HepG2 (cell line): ENCODE data around the gene COBL. TPM values are rescaled to one million over a fixed set of nuclear protein-coding genes. Genes with fewer than 3 reads are reported as not detected.

Experiments used
- CSRNP2 ChIP-seq: sonication (generic); formaldehyde crosslinking; conservative IDR thresholded peaks from 2 replicates; pipeline ENCODE4 v1.8.0; 2022; ENCODE audit warnings: low read depth, missing genetic modification reagents
- ELF1 ChIP-seq: sonication (generic); formaldehyde crosslinking; IDR thresholded peaks from 2 replicates; pipeline ENCODE4 v1.4.0; 2020; ENCODE audit warnings: missing genetic modification reagents
- HOXA5 ChIP-seq: sonication (generic); formaldehyde crosslinking; IDR thresholded peaks from 2 replicates; pipeline ENCODE4 v1.4.0; 2020; ENCODE audit warnings: missing genetic modification reagents
- MYNN ChIP-seq: sonication (generic); formaldehyde crosslinking; IDR thresholded peaks from 2 replicates; pipeline ENCODE4 v1.4.0; 2020; ENCODE audit warnings: mild to moderate bottlenecking, low read depth, missing genetic modification reagents
- NR2C2 ChIP-seq: sonication (generic); formaldehyde crosslinking; IDR thresholded peaks from 2 replicates; pipeline ENCODE4 v1.4.0; 2020; ENCODE audit warnings: missing genetic modification reagents, mild to moderate bottlenecking, moderate library complexity, borderline replicate concordance
- RARA ChIP-seq: IDR thresholded peaks from 2 replicates; pipeline ENCODE4 v1.6.1; 2016; ENCODE audit warnings: missing genetic modification reagents, missing compliant biosample characterization
- RBM22 ChIP-seq: fragments of 200-400 bp; formaldehyde crosslinking; optimal IDR thresholded peaks from 2 replicates; pipeline ENCODE3; 2017; ENCODE audit warnings: mild to moderate bottlenecking, low read length, moderate library complexity
- THAP9 ChIP-seq: sonication (generic); formaldehyde crosslinking; IDR thresholded peaks from 2 replicates; pipeline ENCODE4; 2020; ENCODE audit warnings: missing genetic modification reagents, mild to moderate bottlenecking, borderline replicate concordance
- XRCC5 ChIP-seq: fragments of 200-400 bp; formaldehyde crosslinking; optimal IDR thresholded peaks from 2 replicates; pipeline ENCODE3; 2017; ENCODE audit warnings: mild to moderate bottlenecking, low read length
- ZBTB20 ChIP-seq: sonication (generic); formaldehyde crosslinking; IDR thresholded peaks from 2 replicates; pipeline ENCODE4 v1.8.1; 2023; ENCODE audit warnings: missing genetic modification reagents, low read depth, mild to moderate bottlenecking, borderline replicate concordance
- ZBTB3 ChIP-seq: sonication (generic); formaldehyde crosslinking; IDR thresholded peaks from 2 replicates; pipeline ENCODE4 v1.4.0; 2020; ENCODE audit warnings: low read depth, mild to moderate bottlenecking, moderate library complexity, missing genetic modification reagents, borderline replicate concordance
- ZFP90 ChIP-seq: sonication (generic); formaldehyde crosslinking; IDR thresholded peaks from 2 replicates; pipeline ENCODE4 v1.8.0; 2022; ENCODE audit warnings: missing genetic modification reagents, mild to moderate bottlenecking, inconsistent platforms, borderline replicate concordance
- ZFX ChIP-seq: sonication (generic); formaldehyde crosslinking; IDR thresholded peaks from 2 replicates; pipeline ENCODE4 v1.4.0; 2020; ENCODE audit warnings: mild to moderate bottlenecking, low read depth, missing genetic modification reagents, moderate library complexity
- ZNF329 ChIP-seq: sonication (generic); formaldehyde crosslinking; IDR thresholded peaks from 2 replicates; pipeline ENCODE4 v1.9.0; 2021; ENCODE audit warnings: low read depth, mild to moderate bottlenecking, missing genetic modification reagents
- ZNF7 ChIP-seq: IDR thresholded peaks from 2 replicates; pipeline ENCODE4 v1.6.1; 2016; ENCODE audit warnings: missing biosample characterization, missing genetic modification reagents
- ZNF784 ChIP-seq: sonication (generic); formaldehyde crosslinking; IDR thresholded peaks from 2 replicates; pipeline ENCODE4 v1.5.1; 2020; ENCODE audit warnings: missing genetic modification reagents, mild to moderate bottlenecking, borderline replicate concordance
- polyA plus RNA-seq, 8 experiments: library from polyadenylated mRNA; depleted of rRNA in 3 of 8; stranded (reverse) in 7 of 8; unstranded in 1 of 8; fragments of >200 nt; fragmentation: Illumina TruSeq in 4 of 8; extraction: Trizol in 4 of 8; gene quantifications; 2 replicates each; pipeline versions ENCODE4 v1.2.1 to v1.2.3, GENCODE V29; 2011 to 2016; ENCODE audit warnings: low read depth in 4 of 8, missing spikeins in 1 of 8, mixed read lengths in 1 of 8; ENCODE audit not compliant: insufficient read depth in 1 of 8
- total RNA-seq, 5 experiments: library from RNA; depleted of rRNA; stranded (reverse); fragments of >200 nt; fragmentation: Illumina TruSeq; extraction: Trizol; gene quantifications; 2 replicates each; pipeline ENCODE4 v1.2.3, GENCODE V29; 2016; ENCODE audit warnings: low read depth in 1 of 5
- TF ChIP-seq, protein P1 (sequence below): IDR thresholded peaks from 2 replicates; pipeline ENCODE4 v1.6.1; 2016
- TF ChIP-seq, protein P2 (sequence below): sonication (generic); formaldehyde crosslinking; IDR thresholded peaks from 2 replicates; pipeline ENCODE4 v1.4.0; 2020; ENCODE audit warnings: missing genetic modification reagents; ENCODE audit errors: not compliant biosample characterization
- TF ChIP-seq, protein P3 (sequence below): sonication (generic); formaldehyde crosslinking; IDR thresholded peaks from 2 replicates; pipeline ENCODE4 v1.9.0; 2021; ENCODE audit warnings: missing genetic modification reagents, mild to moderate bottlenecking, borderline replicate concordance

The COBL gene
- total and polyA plus RNA-seq, 2 of the 13 experiments (the other 11 are each of a cell fraction or from before 2014, with no cell fraction given): 3.8 to 4.9 TPM

DNA sequence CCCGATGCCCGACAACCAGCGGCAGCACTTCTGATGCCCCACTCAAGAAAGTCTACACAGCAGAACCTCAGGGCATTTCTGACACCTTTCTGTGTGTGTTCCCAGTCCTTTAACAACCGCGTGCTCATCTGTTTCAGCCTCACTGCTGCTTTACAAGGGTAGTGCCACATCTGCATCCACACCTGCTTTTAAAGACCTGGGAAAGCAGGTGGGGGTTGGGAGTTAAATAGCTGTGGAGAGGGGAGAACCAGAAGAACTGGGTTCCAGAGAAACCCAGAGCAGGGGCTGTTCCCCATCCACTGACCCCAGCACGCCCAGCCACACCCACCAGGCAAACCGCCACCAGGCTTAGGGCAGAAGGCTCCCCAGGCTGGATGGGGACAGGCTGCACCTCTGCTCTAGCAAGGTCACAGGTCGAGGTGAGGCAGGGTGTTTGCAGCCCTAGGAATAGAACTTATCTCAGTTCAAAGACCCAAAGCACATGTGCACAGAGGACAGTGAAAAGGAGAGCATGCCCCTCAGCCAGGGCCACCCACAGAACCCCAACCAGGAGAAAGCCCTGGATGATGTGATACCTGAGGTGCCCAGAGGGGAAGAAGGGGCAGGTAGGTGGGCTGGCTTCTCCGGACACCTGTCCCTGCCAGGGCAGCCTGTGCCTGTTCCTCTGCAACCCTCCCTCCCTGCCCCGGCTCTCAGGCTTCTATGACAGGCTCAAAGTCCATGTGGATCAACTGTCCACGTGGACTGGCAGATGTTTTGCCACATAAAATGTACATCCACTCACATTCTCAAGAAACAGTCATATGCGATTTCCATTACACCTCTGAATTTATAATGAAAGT, 51.3 kb downstream of the COBL start (continued):
- TF ChIP-seq, protein P1, sequence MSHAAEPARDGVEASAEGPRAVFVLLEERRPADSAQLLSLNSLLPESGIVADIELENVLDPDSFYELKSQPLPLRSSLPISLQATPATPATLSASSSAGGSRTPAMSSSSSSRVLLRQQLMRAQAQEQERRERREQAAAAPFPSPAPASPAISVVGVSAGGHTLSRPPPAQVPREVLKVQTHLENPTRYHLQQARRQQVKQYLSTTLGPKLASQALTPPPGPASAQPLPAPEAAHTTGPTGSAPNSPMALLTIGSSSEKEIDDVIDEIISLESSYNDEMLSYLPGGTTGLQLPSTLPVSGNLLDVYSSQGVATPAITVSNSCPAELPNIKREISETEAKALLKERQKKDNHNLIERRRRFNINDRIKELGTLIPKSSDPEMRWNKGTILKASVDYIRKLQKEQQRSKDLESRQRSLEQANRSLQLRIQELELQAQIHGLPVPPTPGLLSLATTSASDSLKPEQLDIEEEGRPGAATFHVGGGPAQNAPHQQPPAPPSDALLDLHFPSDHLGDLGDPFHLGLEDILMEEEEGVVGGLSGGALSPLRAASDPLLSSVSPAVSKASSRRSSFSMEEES (CRISPR knock-in tag): no peak
- TF ChIP-seq, protein P2, sequence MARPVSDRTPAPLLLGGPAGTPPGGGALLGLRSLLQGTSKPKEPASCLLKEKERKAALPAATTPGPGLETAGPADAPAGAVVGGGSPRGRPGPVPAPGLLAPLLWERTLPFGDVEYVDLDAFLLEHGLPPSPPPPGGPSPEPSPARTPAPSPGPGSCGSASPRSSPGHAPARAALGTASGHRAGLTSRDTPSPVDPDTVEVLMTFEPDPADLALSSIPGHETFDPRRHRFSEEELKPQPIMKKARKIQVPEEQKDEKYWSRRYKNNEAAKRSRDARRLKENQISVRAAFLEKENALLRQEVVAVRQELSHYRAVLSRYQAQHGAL (CRISPR knock-in tag): no peak
- no peak for TF ChIP-seq XRCC5
- TF ChIP-seq ZNF7: no peak
- no peak for TF ChIP-seq ZBTB3 (CRISPR knock-in tag)
- no peak for TF ChIP-seq CSRNP2
- TF ChIP-seq RBM22: no peak
- 0 out of 2 replicates have a peak, but pooled peaks have one; percentile 76 for TF ChIP-seq ZBTB20 (CRISPR knock-in tag)
- no peak for TF ChIP-seq ZFP90 (CRISPR knock-in tag)
- TF ChIP-seq THAP9 (CRISPR knock-in tag): no peak
- TF ChIP-seq NR2C2 (CRISPR knock-in tag): no peak
- no peak for TF ChIP-seq ELF1
- no peak for TF ChIP-seq ZNF329 (CRISPR knock-in tag)
- no peak for TF ChIP-seq MYNN (CRISPR knock-in tag)
- peak; percentile 17; the same call in 1 of the 2 replicates for TF ChIP-seq RARA (CRISPR knock-in tag)
- no peak for TF ChIP-seq HOXA5 (CRISPR knock-in tag)
- no peak for TF ChIP-seq ZNF784 (CRISPR knock-in tag)
- TF ChIP-seq, protein P3, sequence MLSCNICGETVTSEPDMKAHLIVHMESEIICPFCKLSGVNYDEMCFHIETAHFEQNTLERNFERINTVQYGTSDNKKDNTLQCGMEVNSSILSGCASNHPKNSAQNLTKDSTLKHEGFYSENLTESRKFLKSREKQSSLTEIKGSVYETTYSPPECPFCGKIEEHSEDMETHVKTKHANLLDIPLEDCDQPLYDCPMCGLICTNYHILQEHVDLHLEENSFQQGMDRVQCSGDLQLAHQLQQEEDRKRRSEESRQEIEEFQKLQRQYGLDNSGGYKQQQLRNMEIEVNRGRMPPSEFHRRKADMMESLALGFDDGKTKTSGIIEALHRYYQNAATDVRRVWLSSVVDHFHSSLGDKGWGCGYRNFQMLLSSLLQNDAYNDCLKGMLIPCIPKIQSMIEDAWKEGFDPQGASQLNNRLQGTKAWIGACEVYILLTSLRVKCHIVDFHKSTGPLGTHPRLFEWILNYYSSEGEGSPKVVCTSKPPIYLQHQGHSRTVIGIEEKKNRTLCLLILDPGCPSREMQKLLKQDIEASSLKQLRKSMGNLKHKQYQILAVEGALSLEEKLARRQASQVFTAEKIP (CRISPR knock-in tag): no peak
- TF ChIP-seq ZFX: no peak
